Trophoblast cell (in vitro differentiated cells and primary cell): ENCODE results near the gene DHDH.
A peak's percentile ranks its signal among the peaks of the same experiment; 100 is the strongest.

Experiments
- DNase-seq, 2 donors: peaks; one replicate each; pipeline ENCODE4 v3.0.0-alpha.2; 2016
- H2AFZ ChIP-seq: 2 replicates; pipeline ENCODE4 v1.6.1; 2013; ENCODE audit warnings: low read length, moderate library complexity, mild to moderate bottlenecking; ENCODE audit not compliant: insufficient read depth, poor library complexity
- H2AK5ac ChIP-seq: 2 replicates; pipeline ENCODE4 v1.6.1; 2013; ENCODE audit warnings: mild to moderate bottlenecking, low read length
- H2BK120ac ChIP-seq: 2 replicates; pipeline ENCODE4 v1.6.1; 2013; ENCODE audit warnings: low read length, mild to moderate bottlenecking, moderate library complexity; ENCODE audit not compliant: insufficient read depth, poor library complexity
- H2BK12ac ChIP-seq: 2 replicates; pipeline ENCODE4 v1.6.1; 2013; ENCODE audit warnings: mild to moderate bottlenecking, low read length, moderate library complexity
- H2BK5ac ChIP-seq: 2 replicates; pipeline ENCODE4 v1.6.1; 2013; ENCODE audit warnings: low read length, low read depth, moderate library complexity, mild to moderate bottlenecking; ENCODE audit not compliant: poor library complexity
- H3K14ac ChIP-seq: 2 replicates; pipeline ENCODE4 v1.6.1; 2013; ENCODE audit warnings: mild to moderate bottlenecking, low read length
- H3K18ac ChIP-seq: 2 replicates; pipeline ENCODE4 v1.6.1; 2013; ENCODE audit warnings: mild to moderate bottlenecking, low read length
- H3K23ac ChIP-seq: 2 replicates; pipeline ENCODE4 v1.6.1; 2013; ENCODE audit warnings: low read length
- H3K27ac ChIP-seq: 2 replicates; pipeline ENCODE4 v1.5.1; 2013; ENCODE audit warnings: low read depth, mild to moderate bottlenecking, inconsistent platforms, low read length, moderate library complexity
- H3K27me3 ChIP-seq: 2 replicates; pipeline ENCODE4 v1.6.1; 2013; ENCODE audit warnings: inconsistent platforms, mild to moderate bottlenecking, low read length, moderate library complexity; ENCODE audit not compliant: insufficient read depth
- H3K36me3 ChIP-seq, 2 experiments: 1 replicate in 1 of 2; 2 replicates in 1 of 2; pipeline ENCODE4 v1.6.1; 2013; ENCODE audit warnings: low read length in 2 of 2, mild to moderate bottlenecking in 2 of 2, moderate library complexity in 1 of 2; ENCODE audit not compliant: insufficient read depth in 2 of 2, control insufficient read depth in 1 of 2
- H3K4ac ChIP-seq: 2 replicates; pipeline ENCODE4 v1.6.1; 2013; ENCODE audit warnings: low read depth, mild to moderate bottlenecking, low read length, moderate library complexity
- H3K4me1 ChIP-seq, 2 experiments: 1 replicate in 1 of 2; 2 replicates in 1 of 2; pipeline ENCODE4 v1.6.1; 2013; ENCODE audit warnings: low read length in 2 of 2, mild to moderate bottlenecking in 2 of 2, moderate library complexity in 1 of 2; ENCODE audit not compliant: insufficient read depth in 2 of 2, control insufficient read depth in 1 of 2
- H3K4me2 ChIP-seq: 2 replicates; pipeline ENCODE4 v1.6.1; 2013; ENCODE audit warnings: inconsistent platforms, mild to moderate bottlenecking, low read length, moderate library complexity
- H3K4me3 ChIP-seq: 2 replicates; pipeline ENCODE4 v1.5.1; 2013; ENCODE audit warnings: mild to moderate bottlenecking, low read depth, low read length, inconsistent platforms
- H3K79me1 ChIP-seq: one replicate; pipeline ENCODE4 v1.6.1; 2013; ENCODE audit warnings: low read length
- H3K79me2 ChIP-seq: 2 replicates; pipeline ENCODE4 v1.6.1; 2013; ENCODE audit warnings: low read length, mild to moderate bottlenecking; ENCODE audit not compliant: control insufficient read depth, insufficient read depth, poor library complexity
- H3K9ac ChIP-seq: 2 replicates; pipeline ENCODE4 v1.6.1; 2013; ENCODE audit warnings: mild to moderate bottlenecking, low read length
- H3K9me3 ChIP-seq: 2 replicates; pipeline ENCODE4 v1.6.1; 2013; ENCODE audit warnings: low read depth, mild to moderate bottlenecking, control low read depth, inconsistent platforms, low read length; ENCODE audit not compliant: insufficient read depth
- H4K12ac ChIP-seq: 2 replicates; pipeline ENCODE4 v1.6.1; 2013; ENCODE audit warnings: low read depth, mild to moderate bottlenecking, low read length, moderate library complexity
- H4K8ac ChIP-seq: 2 replicates; pipeline ENCODE4 v1.6.1; 2013; ENCODE audit warnings: low read depth, mild to moderate bottlenecking, low read length, moderate library complexity
- H4K91ac ChIP-seq: one replicate; pipeline ENCODE4 v1.6.1; 2013; ENCODE audit warnings: low read depth, mild to moderate bottlenecking, low read length, moderate library complexity
- WGBS: extraction: QIAGEN DNeasy Blood & Tissue Kit; methylation state at CpG from one replicate; pipeline ENCODE4 v1.1.7; 2013; ENCODE audit warnings: missing lambda C conversion rate; ENCODE audit not compliant: insufficient read length, insufficient coverage; ENCODE audit errors: extremely low coverage; 5-methylcytosine and 5-hydroxymethylcytosine counted together

DHDH gene

GRCh38 chr19:48975947-48976847 lies 42.7 kb downstream of the DHDH start:
- no peak overlapping the region for H4K8ac ChIP-seq
- H3K27ac ChIP-seq, result no peak overlapping the region
- peaks cover 44 to 50% of the 10 kb centered on the region in 2 experiments for H3K36me3 ChIP-seq
- no peak overlapping the region for H3K14ac ChIP-seq
- no peaks in the 10 kb centered on the region for H3K79me1 ChIP-seq
- no peak overlapping the region for H3K4me3 ChIP-seq
- no peak overlapping the region for H3K18ac ChIP-seq
- H2AK5ac ChIP-seq, result no peak overlapping the region
- no peak overlapping the region for H4K12ac ChIP-seq
- no peak overlapping the region for H3K23ac ChIP-seq
- H4K91ac ChIP-seq, result no peak overlapping the region
- H3K4me1 ChIP-seq, result no peaks in the 10 kb centered on the region
- no peak overlapping the region for H2BK12ac ChIP-seq
- no peak overlapping the region for H3K4ac ChIP-seq
- no peak overlapping the region for H3K4me2 ChIP-seq
- no peak overlapping the region for H3K9ac ChIP-seq
- H3K27me3 ChIP-seq, result no peaks in the 10 kb centered on the region
- H2BK5ac ChIP-seq, result no peak overlapping the region
- no peaks in the 10 kb centered on the region for H3K79me2 ChIP-seq
- no peak overlapping the region for H2AFZ ChIP-seq
- no peak overlapping the region for H2BK120ac ChIP-seq
- H3K9me3 ChIP-seq, result no peaks in the 10 kb centered on the region
- WGBS, result no CpG with 5 or more reads among the region's 13 CpGs
- DNase-seq, result peak in 1 of 2 donors; percentile 30

- Histone ChIP-seq H3K79me2 (no peaks in the 10 kb centered on the region), H2BK12ac (no peak overlapping the region), H3K18ac (no peak overlapping the region), H3K4ac (no peak overlapping the region), H3K9ac (no peak overlapping the region), H3K23ac (no peak overlapping the region), H3K14ac (no peak overlapping the region), H3K4me3 (no peak overlapping the region), H2AK5ac (no peak overlapping the region), H3K27ac (no peak overlapping the region), H4K91ac (no peak overlapping the region), H3K4me2 (no peak overlapping the region), H3K4me1 (no peaks in the 10 kb centered on the region), H3K36me3 (peaks cover 53% of the 10 kb centered on the region in 2 experiments), H4K8ac (no peak overlapping the region), H3K27me3 (no peaks in the 10 kb centered on the region), H2BK120ac (no peak overlapping the region), H4K12ac (no peak overlapping the region), H3K79me1 (no peaks in the 10 kb centered on the region), H3K9me3 (no peaks in the 10 kb centered on the region), H2BK5ac (no peak overlapping the region), H2AFZ (no peak overlapping the region)
- WGBS, result no CpG with 5 or more reads among the region's 2 CpGs
- DNase-seq, result no peak
Observed at GRCh38 chr19:48977061-48977460, 43.6 kb downstream of the DHDH start.

- Histone ChIP-seq H2BK12ac (no peak overlapping the region), H2BK120ac (no peak overlapping the region), H3K79me2 (no peaks in the 10 kb centered on the region), H3K9ac (no peak overlapping the region), H3K23ac (no peak overlapping the region), H2BK5ac (no peak overlapping the region), H4K12ac (no peak overlapping the region), H3K79me1 (no peaks in the 10 kb centered on the region), H3K14ac (no peak overlapping the region), H3K36me3 (peaks cover 64 to 65% of the 10 kb centered on the region in 2 experiments), H3K18ac (no peak overlapping the region), H3K4me3 (no peak overlapping the region), H3K9me3 (no peaks in the 10 kb centered on the region), H3K4me1 (no peaks in the 10 kb centered on the region), H2AFZ (no peak overlapping the region), H3K27ac (no peak overlapping the region), H2AK5ac (no peak overlapping the region), H3K27me3 (no peaks in the 10 kb centered on the region), H4K91ac (no peak overlapping the region), H4K8ac (no peak overlapping the region), H3K4me2 (no peak overlapping the region), H3K4ac (no peak overlapping the region)
- no peak for DNase-seq
- no CpG with 5 or more reads among the region's 9 CpGs for WGBS
Observed at GRCh38 chr19:48982280-48982679, 48.8 kb downstream of the DHDH start.

- Histone ChIP-seq H3K23ac (no peak overlapping the region), H2AK5ac (no peak overlapping the region), H2AFZ (no peak overlapping the region), H4K12ac (no peak overlapping the region), H3K4ac (no peak overlapping the region), H4K8ac (no peak overlapping the region), H3K27ac (no peak overlapping the region), H3K4me3 (no peak overlapping the region), H3K9me3 (no peaks in the 10 kb centered on the region), H3K4me1 (peaks cover 11% of the 10 kb centered on the region in 2 experiments), H4K91ac (no peak overlapping the region), H3K4me2 (no peak overlapping the region), H3K18ac (no peak overlapping the region), H3K14ac (no peak overlapping the region), H3K79me1 (peaks cover 4% of the 10 kb centered on the region), H3K27me3 (no peaks in the 10 kb centered on the region), H2BK12ac (no peak overlapping the region), H2BK120ac (no peak overlapping the region), H3K36me3 (peaks cover 61 to 68% of the 10 kb centered on the region in 2 experiments), H2BK5ac (no peak overlapping the region), H3K79me2 (no peaks in the 10 kb centered on the region), H3K9ac (no peak overlapping the region)
- DNase-seq, result no peak
- WGBS, result no CpG with 5 or more reads among the region's 13 CpGs
Observed at GRCh38 chr19:48985711-48986110, 52.2 kb downstream of the DHDH start.
